GM20431 (cell line): ENCODE data around the gene C10orf95.

ENCODE experiments used
- in situ Hi-C: fragments of 300-500 bp; cut with MseI, MboI; formaldehyde crosslinking; loops from one replicate; pipeline ENCODE4 v1.15.0; 2020; ENCODE audit warnings: low sequenced_read_pairs; ENCODE audit not compliant: unreplicated experiment

C10orf95 gene

DNA sequence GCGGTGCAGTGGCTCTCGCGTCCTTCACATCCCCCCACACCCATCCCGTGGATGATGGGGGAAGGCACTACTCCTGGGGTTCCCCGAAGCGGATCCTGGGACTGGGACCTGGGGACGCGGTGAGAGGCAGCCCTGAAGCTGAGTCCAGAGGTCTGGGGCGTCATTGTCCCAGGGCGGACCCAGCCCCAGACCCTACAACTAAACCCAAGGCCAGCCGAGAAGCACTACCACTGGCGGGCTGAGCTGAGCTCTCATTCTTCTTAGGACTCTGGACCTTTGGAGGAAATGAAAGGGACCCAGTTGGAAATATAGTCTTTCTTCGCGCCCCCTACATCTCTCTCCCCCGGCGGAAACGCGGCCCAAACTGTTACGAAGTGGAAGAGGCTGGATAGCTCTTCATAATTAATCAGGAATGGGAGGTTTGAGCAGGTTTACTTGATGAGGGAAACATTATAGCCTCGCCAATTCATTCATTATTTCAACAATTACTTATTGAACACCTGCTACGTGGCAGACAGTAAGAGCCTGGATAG lies 31.1 kb downstream of the C10orf95 start:
- in situ Hi-C loops = no loop called here

- in situ Hi-C loops = no loop called here
These were observed 31.8 kb downstream of the C10orf95 start for GRCh38 chr10:102419269-102420180.

DNA sequence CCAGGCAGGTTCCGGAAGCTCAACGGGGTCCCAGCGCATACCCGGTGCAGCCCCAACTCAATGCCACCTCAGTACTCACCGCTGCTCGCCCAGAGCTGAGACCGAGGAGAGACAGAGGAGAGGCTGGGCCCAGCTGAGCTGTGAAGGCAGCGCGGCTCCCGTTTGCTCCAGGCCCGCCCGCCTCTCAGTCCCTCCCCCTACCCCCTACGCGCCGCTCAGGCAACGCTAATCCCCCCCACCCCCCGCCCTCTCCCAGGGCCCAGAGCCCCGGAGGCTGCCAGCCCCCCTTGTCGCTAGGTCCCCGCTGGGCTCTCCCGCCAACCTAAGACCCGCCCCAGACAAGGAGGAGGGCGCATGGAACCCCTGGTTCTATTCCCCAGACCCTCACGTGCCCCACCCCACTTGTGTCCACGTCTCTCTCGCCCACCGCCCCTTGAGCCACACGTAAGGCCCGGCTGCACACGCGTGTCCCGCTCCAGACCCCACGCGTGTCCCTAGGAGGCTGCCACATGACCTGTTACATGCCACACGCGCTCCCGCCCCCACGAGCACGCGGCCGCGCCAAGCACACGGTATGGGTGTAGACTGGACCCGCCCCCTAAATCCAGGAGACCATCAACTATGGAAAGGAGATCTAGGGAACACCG lies 32.6 kb downstream of the C10orf95 start, which contains the start of gene PSD:
TSS of gene PSD (minus strand) at position 164 of the 647 bp plus-strand sequence. CDS start 1,747 bp downstream, outside the sequence.
- in situ Hi-C loops = no loop called here

DNA sequence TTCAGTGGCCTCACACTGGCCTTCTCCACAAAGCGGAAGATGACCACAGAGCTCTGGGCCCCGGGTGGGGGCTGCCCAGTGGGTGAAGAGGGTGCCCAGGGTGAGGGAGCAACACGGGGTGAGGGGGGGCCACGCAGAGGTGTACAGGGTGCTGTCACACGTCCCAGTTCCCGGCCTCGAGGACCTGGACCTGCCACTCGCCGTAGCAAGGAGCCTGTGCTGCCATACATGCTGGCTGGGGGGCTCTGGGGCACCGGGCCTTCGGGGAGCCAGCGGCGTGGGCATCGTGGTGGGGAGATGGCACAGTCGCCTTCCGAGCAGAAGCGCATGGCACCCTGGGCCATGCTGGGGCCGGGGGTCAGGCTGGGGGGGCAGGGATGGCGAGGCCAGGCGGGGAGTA lies 34.6 kb downstream of the C10orf95 start:
- in situ Hi-C loops = no loop called here

- in situ Hi-C loops = no loop called here
These were observed 35.1 kb downstream of the C10orf95 start for GRCh38 chr10:102416283-102416682.

- in situ Hi-C loops = no loop called here
These were observed 36.6 kb downstream of the C10orf95 start for GRCh38 chr10:102414749-102415148.

DNA sequence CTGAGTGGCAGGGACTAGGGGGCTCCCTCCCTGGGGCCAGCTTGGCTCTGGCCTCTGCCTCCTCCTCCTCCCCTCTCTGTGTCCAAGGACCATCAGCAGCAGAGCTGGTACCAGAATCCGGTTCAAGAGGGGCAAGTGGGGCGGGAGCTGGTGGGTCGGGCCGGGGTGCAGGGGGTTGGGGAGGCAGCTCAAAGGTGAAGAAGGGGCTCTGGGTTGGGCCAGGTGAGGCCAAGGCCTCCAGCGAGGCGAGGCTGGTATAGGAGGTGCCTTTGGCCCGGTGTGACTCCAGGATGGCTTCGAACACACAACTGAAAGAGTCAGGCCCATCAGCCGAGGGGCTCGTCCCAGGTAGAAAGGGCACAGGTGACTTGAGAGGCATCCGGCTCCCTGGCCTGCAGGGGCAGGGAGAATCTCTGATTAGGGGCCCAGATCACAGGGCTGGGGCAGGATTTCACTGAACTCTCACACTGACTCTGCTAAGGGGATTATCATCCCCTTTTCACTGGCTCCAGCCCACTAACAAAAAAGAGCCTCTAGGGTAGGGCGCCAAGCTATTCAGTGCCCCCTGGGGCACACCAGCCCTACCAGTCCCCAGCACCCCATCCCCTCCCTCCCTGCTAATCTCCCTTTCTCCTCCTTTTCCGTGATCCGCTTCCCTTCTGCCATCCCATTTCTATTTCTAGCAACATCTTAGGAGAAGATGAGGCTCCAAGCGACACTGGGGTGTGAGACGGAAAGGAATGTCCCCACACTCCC lies 37.4 kb downstream of the C10orf95 start:
- in situ Hi-C loops = no loop called here

DNA sequence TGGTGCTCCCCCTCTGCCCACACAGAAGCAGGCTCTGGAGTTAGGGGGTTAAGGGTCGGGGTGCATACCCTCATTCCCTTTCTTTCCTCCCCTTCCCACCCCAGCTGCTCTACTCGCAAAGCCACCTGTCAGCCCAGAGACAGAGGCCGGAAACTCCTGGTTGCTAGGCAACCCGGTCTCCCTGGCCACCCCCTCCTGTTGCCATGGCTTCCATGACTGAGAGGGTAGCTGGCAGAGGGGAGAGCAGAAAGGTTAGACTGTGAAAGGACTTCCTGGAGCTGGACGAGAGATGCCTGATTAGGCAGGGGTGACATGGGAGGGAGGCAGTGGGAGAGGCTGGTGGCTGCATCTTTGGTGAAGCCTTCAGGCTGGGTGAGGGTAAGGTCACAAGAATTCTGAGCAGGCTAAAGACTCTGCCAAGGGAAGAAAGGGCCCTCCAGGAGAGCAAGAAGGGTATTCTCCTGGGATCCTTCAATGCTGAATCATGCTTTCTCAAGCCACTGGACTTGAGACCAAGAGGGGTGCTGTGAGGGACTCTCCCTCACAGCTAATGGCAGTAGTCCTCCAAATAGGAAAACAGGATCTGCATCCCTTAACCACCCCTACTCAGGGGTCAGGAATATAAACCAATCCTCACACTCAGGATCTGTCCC lies 38.2 kb downstream of the C10orf95 start:
- in situ Hi-C loops = no loop called here

DNA sequence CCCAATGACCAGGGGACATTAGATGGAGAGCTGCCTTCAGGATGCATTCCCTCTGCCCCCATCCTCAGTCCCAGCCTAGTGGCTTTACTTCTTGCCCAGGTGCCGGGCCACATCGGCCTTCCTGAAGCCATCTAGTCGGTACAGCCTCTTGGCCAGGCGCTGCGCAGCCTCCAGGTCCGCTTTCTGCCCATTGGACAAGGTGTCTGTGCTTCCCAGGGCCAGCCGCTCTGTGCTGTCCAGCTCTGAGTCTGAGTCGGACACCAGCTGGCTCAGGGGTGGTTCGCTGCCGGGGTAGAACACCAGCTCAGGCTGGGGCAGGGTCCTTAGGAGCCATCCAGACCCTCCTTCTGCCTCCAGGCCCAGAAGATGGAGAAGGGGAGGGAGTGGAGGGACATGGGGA lies 39.0 kb downstream of the C10orf95 start:
- in situ Hi-C loops = no loop called here

DNA sequence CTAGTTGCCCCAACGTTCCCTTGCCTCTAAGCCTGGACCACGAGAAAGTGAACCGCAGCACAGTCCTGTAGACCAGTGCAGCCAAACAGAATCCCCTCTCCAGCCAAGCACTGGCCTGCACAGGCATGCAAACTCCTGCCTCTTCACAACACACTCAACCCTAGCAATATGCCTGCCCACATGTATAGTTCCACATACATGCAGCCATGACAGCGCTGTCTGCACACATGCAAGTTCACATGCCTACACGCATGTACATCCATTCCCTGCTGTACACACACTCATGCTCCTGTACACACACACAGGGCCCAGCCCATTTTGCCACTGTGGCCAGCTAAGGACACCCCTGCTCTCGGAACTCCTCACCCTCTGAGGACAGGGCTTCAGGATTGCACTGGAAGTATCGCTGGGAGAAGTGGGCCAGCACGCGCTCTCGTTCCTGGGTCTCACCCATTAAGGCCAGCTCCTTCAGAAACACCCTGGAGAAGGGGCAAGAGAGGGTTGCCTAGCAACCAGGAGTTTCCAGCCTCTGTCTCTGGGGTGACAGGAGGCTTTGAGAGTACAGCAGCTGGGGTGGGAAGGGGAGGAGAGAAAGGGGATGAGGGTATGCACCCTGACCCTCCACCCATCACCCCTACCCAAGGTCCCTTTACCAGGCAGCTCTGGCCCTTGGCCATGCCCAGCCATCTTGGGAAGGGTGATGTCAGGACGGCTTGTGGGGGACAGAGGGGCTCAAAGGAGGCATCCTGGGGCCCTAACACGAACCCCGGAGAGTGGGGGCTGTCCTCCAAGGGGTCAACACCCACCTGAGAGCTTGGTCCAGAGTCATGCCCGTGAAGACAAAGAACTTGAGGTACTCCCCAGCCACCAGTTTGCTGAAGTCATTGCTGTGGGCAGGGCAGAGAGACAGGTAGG lies 39.7 kb downstream of the C10orf95 start:
- in situ Hi-C loops = no loop called here

DNA sequence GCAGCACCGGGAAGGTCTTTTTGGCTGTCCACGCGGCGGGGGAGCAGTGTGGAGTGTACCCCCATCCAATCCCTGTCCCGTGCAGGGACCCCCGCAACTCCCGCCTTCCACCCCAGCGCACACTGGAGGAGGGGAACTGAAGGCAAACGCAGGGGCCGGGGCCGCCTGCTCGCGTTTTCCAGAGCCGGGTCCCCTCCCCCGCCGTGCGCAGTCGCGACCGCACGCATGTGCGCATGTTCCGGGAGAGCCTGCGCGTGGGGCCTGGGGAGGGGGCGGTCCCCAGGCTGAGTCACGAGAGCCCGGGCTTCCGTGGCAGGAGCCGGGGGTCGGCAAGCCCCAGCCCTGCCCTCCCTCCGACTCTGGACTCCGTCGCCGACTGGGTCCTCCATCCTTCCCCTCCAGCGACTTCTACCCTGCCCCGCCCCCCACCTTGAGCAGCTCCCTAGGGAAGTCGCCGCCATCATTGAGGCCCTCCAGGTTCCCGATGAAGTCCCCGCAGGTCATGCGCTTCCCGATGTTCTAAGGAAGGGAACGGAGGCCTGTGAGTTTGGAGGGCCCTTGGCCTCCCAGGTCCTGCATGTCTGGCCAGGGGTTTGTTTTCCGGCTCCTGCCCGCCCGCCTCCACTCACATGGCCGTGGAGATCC lies 40.8 kb downstream of the C10orf95 start:
- in situ Hi-C loops = no loop called here

- in situ Hi-C loops = no loop called here
These were observed 41.5 kb downstream of the C10orf95 start for GRCh38 chr10:102409604-102410428.

GRCh38 chr10:102408728-102409603 lies 42.4 kb downstream of the C10orf95 start:
- in situ Hi-C loops = no loop called here

- in situ Hi-C loops = no loop called here
These were observed 43.1 kb downstream of the C10orf95 start for GRCh38 chr10:102408131-102408727.

- in situ Hi-C loops = no loop called here
These were observed 43.8 kb downstream of the C10orf95 start for GRCh38 chr10:102407425-102408130.

DNA sequence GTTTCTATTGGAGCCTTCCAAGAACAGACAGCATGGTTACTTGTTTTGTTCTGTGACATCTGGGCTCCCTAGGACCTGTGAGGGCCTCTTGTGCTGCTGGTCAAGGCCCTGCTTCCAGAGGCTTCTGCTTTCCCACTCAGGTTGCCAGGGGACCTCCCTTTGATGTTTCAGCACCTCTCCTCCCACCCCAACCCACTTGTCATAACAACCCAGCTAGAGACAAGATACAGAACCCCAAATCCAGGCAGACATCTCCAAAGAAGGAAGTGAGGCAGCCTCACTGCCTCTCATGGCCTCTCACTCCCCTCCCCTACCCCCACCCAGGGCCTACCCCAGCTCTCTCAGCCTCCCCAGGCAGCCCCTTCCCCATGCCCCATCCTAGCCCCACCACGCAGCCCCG lies 44.5 kb downstream of the C10orf95 start:
- in situ Hi-C loops = no loop called here
